Keratinocyte (primary cell): ENCODE measurements around the gene PSMC1. TPM values are rescaled to one million over a fixed set of nuclear protein-coding genes. Genes with fewer than 3 reads are reported as not detected.

Source experiments
- DNase-seq: peaks from one replicate; pipeline ENCODE4 v3.0.0-alpha.2; 2011; ENCODE audit warnings: low read depth, missing footprints, low spot score
- FAIRE-seq: peaks from 2 replicates; lab custom pipeline; 2011; peaks lifted over from hg19 to GRCh38; lab: Jason Lieb, UNC
- H2AFZ ChIP-seq: 2 replicates; pipeline ENCODE4 v1.6.0; 2012; ENCODE audit warnings: low read length, control low read depth, inconsistent platforms; ENCODE audit not compliant: control insufficient read depth
- H3K27ac ChIP-seq: 2 replicates; pipeline ENCODE4 v1.5.1; 2011; ENCODE audit warnings: low read length; ENCODE audit not compliant: control insufficient read depth, insufficient read depth
- H3K27me3 ChIP-seq: 3 replicates; pipeline ENCODE4 v1.6.0; 2011; ENCODE audit warnings: low read length; ENCODE audit not compliant: control insufficient read depth, insufficient read depth; ENCODE audit errors: extremely low read depth
- H3K36me3 ChIP-seq, 2 experiments: 2 replicates in 1 of 2; 3 replicates in 1 of 2; pipeline ENCODE4 v1.5.1; 2011; ENCODE audit warnings: low read length in 2 of 2, mild to moderate bottlenecking in 1 of 2; ENCODE audit not compliant: control insufficient read depth in 2 of 2, insufficient read depth in 2 of 2; ENCODE audit errors: extremely low read depth in 1 of 2
- H3K4me1 ChIP-seq: 3 replicates; pipeline ENCODE4 v1.5.1; 2011; ENCODE audit warnings: low read length; ENCODE audit not compliant: control insufficient read depth, insufficient read depth; ENCODE audit errors: extremely low read depth
- H3K4me2 ChIP-seq: 3 replicates; pipeline ENCODE4 v1.6.0; 2011; ENCODE audit warnings: low read depth, low read length; ENCODE audit not compliant: control insufficient read depth, insufficient read depth; ENCODE audit errors: extremely low read depth
- H3K4me3 ChIP-seq, 3 experiments: fragments of 200-600 bp in 1 of 3; sonication (generic) in 1 of 3; 2 replicates in 2 of 3; 3 replicates in 1 of 3; pipeline ENCODE4 v1.5.1; 2011 to 2016; ENCODE audit warnings: low read length in 3 of 3, mild to moderate bottlenecking in 3 of 3, control low read depth in 2 of 3, inconsistent platforms in 1 of 3, low read depth in 1 of 3, mixed read lengths in 1 of 3, mixed run types in 1 of 3, moderate library complexity in 1 of 3; ENCODE audit not compliant: control insufficient read depth in 2 of 3, insufficient read depth in 2 of 3; ENCODE audit errors: extremely low read depth in 1 of 3
- H3K79me2 ChIP-seq: 2 replicates; pipeline ENCODE4 v1.6.0; 2012; ENCODE audit warnings: low read length; ENCODE audit not compliant: control insufficient read depth, insufficient read depth
- H3K9ac ChIP-seq: 3 replicates; pipeline ENCODE4 v1.6.0; 2011; ENCODE audit warnings: low read length; ENCODE audit not compliant: control insufficient read depth, insufficient read depth; ENCODE audit errors: extremely low read depth
- H3K9me1 ChIP-seq: 3 replicates; pipeline ENCODE4 v1.6.0; 2011; ENCODE audit warnings: low read length; ENCODE audit not compliant: control insufficient read depth, insufficient read depth; ENCODE audit errors: extremely low read depth
- H3K9me3 ChIP-seq: 2 replicates; pipeline ENCODE4 v1.5.1; 2012; ENCODE audit warnings: low read depth, low read length; ENCODE audit not compliant: control insufficient read depth
- H4K20me1 ChIP-seq: 3 replicates; pipeline ENCODE4 v1.6.0; 2011; ENCODE audit warnings: low read length; ENCODE audit not compliant: control insufficient read depth, insufficient read depth; ENCODE audit errors: extremely low read depth
- CTCF ChIP-seq, 3 experiments: IDR thresholded peaks in 1 of 3; conservative IDR thresholded peaks in 1 of 3; optimal IDR thresholded peaks in 1 of 3; 2 replicates in 2 of 3; 3 replicates in 1 of 3; pipeline versions ENCODE3 to v1.5.1; 2011; ENCODE audit warnings: low read length in 3 of 3, mild to moderate bottlenecking in 3 of 3, moderate library complexity in 2 of 3, control low read depth in 1 of 3, inconsistent platforms in 1 of 3; ENCODE audit not compliant: insufficient read depth in 2 of 3; ENCODE audit errors: extremely low read depth in 1 of 3
- EZH2 ChIP-seq: IDR thresholded peaks from one replicate; pipeline ENCODE4 v1.6.1; 2012; ENCODE audit warnings: inconsistent platforms, mild to moderate bottlenecking, low read length, moderate library complexity
- dilution Hi-C: fragments of 300-500 bp; cut with MboI; formaldehyde crosslinking; loops from one replicate; pipeline ENCODE4 v1.7.0; 2020; ENCODE audit warnings: low sequenced_read_pairs; ENCODE audit not compliant: extremely low pct_ligation_motif_present
- polyA plus RNA-seq, 5 experiments: library from polyadenylated mRNA; depleted of rRNA in 3 of 5; stranded (reverse) in 3 of 5; stranded (forward) in 1 of 5; unstranded in 1 of 5; fragments of >200 nt; gene quantifications; 1 replicate in 1 of 5; 2 replicates in 3 of 5; 3 replicates in 1 of 5; pipeline versions ENCODE4 v1.2.1 to v1.2.3, GENCODE V29; 2011 to 2012; ENCODE audit warnings: missing spikeins in 2 of 5, low read depth in 1 of 5, low replicate concordance in 1 of 5

Gene PSMC1
- polyA plus RNA-seq, 1 donor (not counting 4 experiments of a cell fraction or from before 2014, with no cell fraction given), result 234 TPM

- Histone ChIP-seq H3K27me3 (no peaks in the 10 kb centered on the region), H3K4me3 (no peak overlapping the region), H3K79me2 (no peaks in the 10 kb centered on the region), H3K9me1 (no peaks in the 10 kb centered on the region), H3K9ac (no peak overlapping the region), H3K9me3 (no peaks in the 10 kb centered on the region), H3K4me2 (no peak overlapping the region), H2AFZ (no peak overlapping the region), H3K4me1 (no peaks in the 10 kb centered on the region), H4K20me1 (no peaks in the 10 kb centered on the region), H3K36me3 (peaks cover 17 to 29% of the 10 kb centered on the region in 2 experiments), H3K27ac (no peak overlapping the region)
- DNase-seq, result no peak
- no peak for FAIRE-seq
- dilution Hi-C loops, result no loop called here
- TF ChIP-seq CTCF (optimal IDR thresholded peaks at IDR 0.05 in 1 of 3, IDR thresholded peaks at IDR 0.05 in 1 of 3, conservative IDR thresholded peaks at IDR 0.05 in 1 of 3; ENCODE audit: extremely low read depth in 1 of 3, insufficient read depth in 2 of 3, low read length in 3 of 3) (no peak), EZH2 (no peak)
Measured at GRCh38 chr14:90291699-90292098, 35.3 kb downstream of the PSMC1 start.

- dilution Hi-C loops, result no loop called here
- Histone ChIP-seq H2AFZ (no peak overlapping the region), H3K4me2 (no peak overlapping the region), H3K36me3 (peaks cover 12 to 19% of the 10 kb centered on the region in 2 experiments), H3K4me1 (no peaks in the 10 kb centered on the region), H3K27ac (no peak overlapping the region), H4K20me1 (no peaks in the 10 kb centered on the region), H3K9ac (no peak overlapping the region), H3K9me1 (no peaks in the 10 kb centered on the region), H3K27me3 (no peaks in the 10 kb centered on the region), H3K9me3 (no peaks in the 10 kb centered on the region), H3K4me3 (no peak overlapping the region), H3K79me2 (no peaks in the 10 kb centered on the region)
- FAIRE-seq (no peak), DNase-seq (no peak)
- no peak for TF ChIP-seq EZH2
- TF ChIP-seq CTCF (optimal IDR thresholded peaks at IDR 0.05 in 1 of 3, IDR thresholded peaks at IDR 0.05 in 1 of 3, conservative IDR thresholded peaks at IDR 0.05 in 1 of 3; ENCODE audit: extremely low read depth in 1 of 3, insufficient read depth in 2 of 3, low read length in 3 of 3), result peak in 1 of 3 experiments; percentile 14
Measured at GRCh38 chr14:90293766-90294730, 37.7 kb downstream of the PSMC1 start.
